ENCODE measurements around the gene SLC10A6. TPM values are rescaled to one million over a fixed set of nuclear protein-coding genes. Genes with fewer than 3 reads are reported as not detected.

SLC10A6 gene
- total RNA-seq, 3 donors from 2014 or later: 0.43 to 0.92 TPM; not detected in 1

- H3K9me3 ChIP-seq: no peaks in the 10 kb centered on the region
- intact Hi-C loops (cut with DNase I, micrococcal nuclease): no loop called here
- no peak for TF ChIP-seq CTCF (IDR thresholded peaks at IDR 0.05)
- DNase-seq: no peak
- H3K4me1 ChIP-seq (ENCODE audit: low read depth): no peaks in the 10 kb centered on the region
- ATAC-seq: no peak
- H3K4me3 ChIP-seq: no peak overlapping the region
- no peaks in the 10 kb centered on the region for H3K36me3 ChIP-seq (ENCODE audit: low read depth)
Observed at GRCh38 chr4:86834901-86835300, 14.3 kb downstream of the SLC10A6 start.

GRCh38 chr4:86833615-86834014 is 15.6 kb downstream of the SLC10A6 start:
- no peaks in the 10 kb centered on the region for H3K4me1 ChIP-seq (ENCODE audit: low read depth)
- no peak for ATAC-seq
- intact Hi-C loops (cut with DNase I, micrococcal nuclease): no loop called here
- no peak for DNase-seq
- H3K36me3 ChIP-seq (ENCODE audit: low read depth): no peaks in the 10 kb centered on the region
- H3K9me3 ChIP-seq: no peaks in the 10 kb centered on the region
- TF ChIP-seq CTCF (IDR thresholded peaks at IDR 0.05): no peak
- no peak overlapping the region for H3K4me3 ChIP-seq

- Histone ChIP-seq H3K4me3 (no peak overlapping the region), H3K4me1 (ENCODE audit: low read depth) (no peaks in the 10 kb centered on the region), H3K9me3 (no peaks in the 10 kb centered on the region), H3K36me3 (ENCODE audit: low read depth) (no peaks in the 10 kb centered on the region)
- peak in 1 of 3 donors; percentile 6 for DNase-seq
- TF ChIP-seq CTCF (IDR thresholded peaks at IDR 0.05): no peak
- intact Hi-C loops (cut with DNase I, micrococcal nuclease): no loop called here
- no peak for ATAC-seq
Observed at GRCh38 chr4:86831262-86832130, 17.7 kb downstream of the SLC10A6 start.

- Histone ChIP-seq H3K4me1 (ENCODE audit: low read depth) (no peaks in the 10 kb centered on the region), H3K9me3 (no peaks in the 10 kb centered on the region)
Observed at GRCh38 chr4:86825511-86825910, 23.7 kb downstream of the SLC10A6 start.

GRCh38 chr4:86822136-86822535 is 27.0 kb downstream of the SLC10A6 start:
- no peak for TF ChIP-seq CTCF (IDR thresholded peaks at IDR 0.05)
- ATAC-seq: no peak
- DNase-seq: no peak
- Histone ChIP-seq H3K36me3 (ENCODE audit: low read depth) (no peaks in the 10 kb centered on the region), H3K4me3 (no peak overlapping the region), H3K4me1 (ENCODE audit: low read depth) (no peaks in the 10 kb centered on the region), H3K9me3 (no peaks in the 10 kb centered on the region)
- intact Hi-C loops (cut with DNase I, micrococcal nuclease): no loop called here

More at GRCh38 chr4:86825511-86825910, 23.7 kb downstream of the SLC10A6 start:
- ATAC-seq: no peak
- TF ChIP-seq CTCF (IDR thresholded peaks at IDR 0.05): no peak
- no peaks in the 10 kb centered on the region for H3K36me3 ChIP-seq (ENCODE audit: low read depth)
- no peak for DNase-seq
- no peak overlapping the region for H3K4me3 ChIP-seq
- intact Hi-C loops (cut with DNase I, micrococcal nuclease): no loop called here
